SK-N-MC (cell line): ENCODE measurements around the gene TM9SF1.

Experiments
- FOXP2 ChIP-seq: optimal IDR thresholded peaks from 2 replicates; pipeline ENCODE3; 2011; ENCODE audit warnings: mild to moderate bottlenecking, moderate library complexity; ENCODE audit not compliant: insufficient read depth; ENCODE audit errors: extremely low read length, control extremely low read depth
- POLR2AphosphoS5 ChIP-seq: IDR thresholded peaks from 2 replicates; pipeline ENCODE4 v1.6.1; 2012; ENCODE audit warnings: mild to moderate bottlenecking, low read depth, low read length, borderline replicate concordance

GRCh38 chr14:24160499-24160849 lies 34.8 kb downstream of the TM9SF1 start:
- TF ChIP-seq POLR2AphosphoS5 (no peak), FOXP2 (no peak)
